HG02938 (cell line): ENCODE measurements around the gene MYO18A.
"Not testable (repeated sequence)": the region's sequence is repeated elsewhere in the genome, so short reads cannot be mapped to it uniquely, and the experiment has no call there.

Experiments used
- ATAC-seq: cut with Tn5 transposase; IDR thresholded peaks from one replicate; pipeline ENCODE4 v1.9.1; 2021; ENCODE audit warnings: mild to moderate bottlenecking, moderate library complexity; ENCODE audit not compliant: unreplicated experiment

Gene MYO18A

DNA sequence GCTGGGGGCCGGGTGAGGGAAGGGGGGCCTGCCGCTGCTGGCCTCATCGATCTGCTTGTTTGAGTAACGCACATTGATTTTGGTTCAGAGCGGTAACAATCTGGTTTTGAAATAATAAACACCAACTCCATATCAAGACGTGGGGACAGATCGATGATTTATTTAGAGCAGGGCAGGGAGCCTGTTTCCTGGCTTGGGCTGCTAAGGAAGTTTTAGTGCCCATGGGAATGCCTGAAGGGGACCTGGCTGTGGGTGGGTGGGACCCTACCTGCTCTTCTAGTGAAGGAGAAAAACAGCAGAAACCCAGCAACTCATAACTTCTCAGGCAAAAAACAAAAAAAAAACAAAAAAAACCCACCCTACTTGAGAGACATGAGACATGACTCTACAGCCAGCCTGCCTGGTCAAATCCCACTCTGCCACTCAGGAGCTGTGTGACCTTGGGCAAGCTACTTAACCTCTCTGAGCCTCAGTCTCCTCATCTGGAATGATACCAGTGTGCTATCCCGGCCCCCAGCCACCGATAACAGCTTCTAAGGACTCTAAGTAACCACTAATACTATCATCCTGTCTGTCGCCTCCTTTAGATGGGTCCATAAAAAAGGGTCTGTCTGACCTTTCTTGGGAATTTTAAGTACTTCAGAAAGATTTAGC is 71.2 kb downstream of the MYO18A start:
- ATAC-seq = no peak

DNA sequence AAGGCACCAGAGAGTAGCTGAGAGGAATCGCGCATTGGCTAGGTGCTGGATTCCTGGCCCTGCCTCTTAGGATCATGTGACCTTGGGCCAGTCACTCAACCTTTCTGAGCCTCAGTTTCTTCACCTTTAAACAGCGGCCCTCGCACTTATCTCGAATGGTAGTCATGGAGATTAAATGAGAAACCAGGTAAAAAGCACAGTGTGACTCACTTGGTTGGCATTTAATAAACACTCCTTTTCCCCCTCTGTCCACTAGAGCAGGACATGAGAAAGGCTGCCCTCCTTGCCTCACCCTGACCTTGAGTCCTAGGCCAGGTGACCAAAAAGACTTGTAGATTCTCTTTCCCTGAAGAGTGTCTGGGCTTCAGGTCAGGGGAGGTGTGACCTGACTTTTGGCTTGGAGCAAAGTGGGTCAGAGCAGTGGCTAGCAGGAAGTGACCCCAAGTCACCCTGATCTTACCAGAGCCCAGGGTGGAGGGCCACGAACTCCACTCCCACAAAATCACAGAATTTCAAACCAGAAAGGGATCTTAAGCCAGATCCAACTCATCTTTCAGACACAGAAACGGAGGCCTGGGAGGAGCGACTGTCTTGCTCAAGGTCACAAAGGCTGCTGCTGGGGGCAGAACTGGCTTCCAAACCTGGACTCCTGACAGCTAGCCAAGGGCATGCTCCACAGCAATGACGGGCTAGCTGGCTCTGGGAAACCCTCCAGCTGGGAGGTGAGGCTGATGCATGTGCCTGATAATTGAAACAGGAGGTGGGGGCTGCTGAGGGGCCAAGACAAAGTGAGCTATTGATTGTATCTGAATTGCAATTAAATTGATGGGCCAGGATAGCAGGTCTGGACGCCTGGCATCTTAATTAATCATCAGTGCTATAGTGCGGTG is 72.0 kb downstream of the MYO18A start:
- no peak for ATAC-seq

- ATAC-seq = no peak
Observed at GRCh38 chr17:29107084-29107483, 73.1 kb downstream of the MYO18A start.

DNA sequence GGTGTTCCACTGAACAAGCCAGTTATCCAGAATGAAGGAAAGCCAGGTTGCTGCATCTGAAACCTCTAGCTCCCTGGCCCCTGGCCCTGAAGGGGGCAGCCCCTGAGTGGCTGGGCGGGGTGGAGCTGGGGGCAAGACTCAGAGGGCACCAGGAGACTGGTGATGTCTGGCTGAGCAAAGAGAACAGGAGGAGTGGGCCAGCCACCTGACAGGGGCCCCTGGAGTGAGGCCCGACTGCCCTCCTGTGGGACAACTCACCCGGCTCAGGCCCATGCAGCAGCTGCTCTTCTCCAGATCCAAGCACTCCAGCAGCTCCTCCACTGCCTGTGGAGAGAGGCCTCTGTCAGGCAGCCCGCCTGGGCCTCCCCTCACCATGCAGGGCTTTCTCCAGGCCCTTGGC is 76.9 kb downstream of the MYO18A start:
- ATAC-seq = no peak

- ATAC-seq = no peak
Observed at GRCh38 chr17:29102741-29103181, 77.4 kb downstream of the MYO18A start.

- no peak for ATAC-seq
Observed at GRCh38 chr17:29102046-29102445, 78.2 kb downstream of the MYO18A start.

GRCh38 chr17:29100296-29100695 is 79.9 kb downstream of the MYO18A start:
- ATAC-seq = no peak

DNA sequence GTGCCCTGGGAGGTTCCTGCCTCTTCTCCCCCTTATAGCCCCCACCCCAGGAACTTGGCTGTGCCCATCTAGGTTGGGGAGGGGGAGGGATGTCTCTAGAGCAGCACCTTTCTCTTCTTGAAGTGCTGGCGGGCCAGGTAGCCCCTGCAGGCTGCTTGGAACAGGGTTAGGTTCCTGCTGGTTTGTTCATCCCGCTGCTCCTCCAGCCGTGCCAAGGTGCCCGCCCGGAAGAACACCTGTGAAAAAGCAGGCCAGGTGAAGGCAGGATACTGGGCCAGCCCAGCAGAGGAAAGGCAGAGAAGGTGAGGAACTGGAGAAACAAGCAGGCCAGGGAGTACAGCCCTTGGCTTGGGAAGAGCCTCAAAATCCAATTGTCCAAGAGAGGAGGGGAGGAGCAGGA is 80.7 kb downstream of the MYO18A start:
- ATAC-seq = no peak

GRCh38 chr17:29096094-29096493 is 84.1 kb downstream of the MYO18A start:
- ATAC-seq = no peak

DNA sequence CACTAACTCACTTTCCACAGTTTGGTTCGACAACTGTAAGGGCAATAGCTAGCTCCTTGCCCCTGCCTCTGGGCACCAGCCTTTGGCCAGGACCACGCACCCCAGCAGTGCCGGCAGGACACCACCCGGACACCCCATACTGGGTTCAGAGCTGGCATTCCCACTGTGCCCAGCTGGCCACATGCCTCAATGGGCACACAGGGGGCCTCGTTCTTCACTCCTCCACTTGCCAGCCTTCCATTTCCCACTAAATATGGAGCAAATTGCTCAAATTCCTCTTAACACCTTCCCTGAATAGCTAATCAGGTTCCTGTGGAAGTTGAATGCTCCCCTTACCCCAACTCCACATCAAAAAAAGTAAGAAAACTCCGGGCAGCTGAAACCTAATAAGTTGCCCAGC is 84.8 kb downstream of the MYO18A start:
- ATAC-seq = no peak

- no peak for ATAC-seq
Observed at GRCh38 chr17:29094101-29094708, 86.0 kb downstream of the MYO18A start.

GRCh38 chr17:29093090-29093871 is 86.9 kb downstream of the MYO18A start:
- no peak for ATAC-seq

- ATAC-seq = no peak
Observed at GRCh38 chr17:29091606-29092289, 88.5 kb downstream of the MYO18A start.

DNA sequence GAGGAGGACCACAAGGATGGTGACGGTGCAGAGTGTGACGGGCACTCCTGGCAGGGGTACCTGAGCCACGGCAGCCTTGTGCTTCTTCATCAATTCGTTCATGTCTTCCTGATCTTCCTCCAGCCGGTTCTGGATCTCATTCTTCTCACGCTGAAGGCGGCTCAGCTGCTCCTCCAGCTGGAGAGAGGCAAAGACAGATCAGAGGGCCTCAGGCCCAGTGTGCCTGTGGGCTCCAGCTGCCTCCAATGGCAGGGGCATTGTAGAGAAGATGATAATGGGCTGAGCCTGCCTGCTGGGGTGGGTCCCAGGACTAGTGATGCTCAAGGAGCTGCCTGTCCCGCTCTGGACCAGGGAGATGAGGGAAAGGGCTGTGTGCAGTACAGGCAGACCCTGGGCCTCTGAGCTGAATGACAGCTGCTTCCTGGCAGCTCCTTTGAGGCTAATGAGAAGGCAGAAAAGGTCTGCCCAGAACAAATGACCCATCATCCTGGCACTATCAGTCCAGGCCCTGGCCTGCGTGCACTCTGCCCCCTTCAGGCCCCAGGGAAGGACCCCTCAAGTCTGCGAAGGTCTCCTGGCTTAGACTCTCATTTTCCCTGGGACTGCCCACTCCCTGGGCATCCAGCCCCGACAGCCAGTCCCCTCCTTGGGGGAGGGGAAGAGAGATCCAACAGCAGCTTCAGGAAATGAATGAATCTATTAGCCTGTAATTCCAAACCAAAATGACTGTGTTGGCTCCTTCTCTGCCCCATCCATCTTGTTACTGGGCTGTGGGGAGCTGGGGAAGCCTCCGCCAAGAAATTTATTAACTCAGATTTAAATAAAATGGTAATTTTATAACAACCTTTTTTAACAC is 89.2 kb downstream of the MYO18A start:
- no peak for ATAC-seq

- no peak for ATAC-seq
Observed at GRCh38 chr17:29090108-29090507, 90.1 kb downstream of the MYO18A start.

GRCh38 chr17:29089601-29090044 is 90.6 kb downstream of the MYO18A start:
- no peak for ATAC-seq

DNA sequence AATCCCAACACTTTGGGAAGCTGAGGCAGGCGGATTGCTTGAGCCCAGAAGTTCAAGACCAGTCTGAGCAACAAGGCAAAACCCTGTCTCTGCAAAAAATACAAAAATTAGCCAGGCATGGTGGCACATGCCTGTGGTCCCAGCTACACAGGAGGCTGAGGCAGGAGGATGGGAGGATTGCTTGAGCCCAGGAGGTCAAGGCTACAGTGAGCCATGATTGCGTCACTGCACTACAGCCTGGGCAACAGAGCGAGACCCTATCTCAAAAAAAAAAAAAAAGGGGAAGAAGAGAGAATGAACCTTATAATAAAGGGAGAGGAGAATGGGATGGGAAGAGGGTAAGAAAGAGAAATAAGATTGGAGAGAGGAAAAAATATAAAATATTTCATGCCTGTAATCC is 91.4 kb downstream of the MYO18A start:
- not testable (repeated sequence) for ATAC-seq

DNA sequence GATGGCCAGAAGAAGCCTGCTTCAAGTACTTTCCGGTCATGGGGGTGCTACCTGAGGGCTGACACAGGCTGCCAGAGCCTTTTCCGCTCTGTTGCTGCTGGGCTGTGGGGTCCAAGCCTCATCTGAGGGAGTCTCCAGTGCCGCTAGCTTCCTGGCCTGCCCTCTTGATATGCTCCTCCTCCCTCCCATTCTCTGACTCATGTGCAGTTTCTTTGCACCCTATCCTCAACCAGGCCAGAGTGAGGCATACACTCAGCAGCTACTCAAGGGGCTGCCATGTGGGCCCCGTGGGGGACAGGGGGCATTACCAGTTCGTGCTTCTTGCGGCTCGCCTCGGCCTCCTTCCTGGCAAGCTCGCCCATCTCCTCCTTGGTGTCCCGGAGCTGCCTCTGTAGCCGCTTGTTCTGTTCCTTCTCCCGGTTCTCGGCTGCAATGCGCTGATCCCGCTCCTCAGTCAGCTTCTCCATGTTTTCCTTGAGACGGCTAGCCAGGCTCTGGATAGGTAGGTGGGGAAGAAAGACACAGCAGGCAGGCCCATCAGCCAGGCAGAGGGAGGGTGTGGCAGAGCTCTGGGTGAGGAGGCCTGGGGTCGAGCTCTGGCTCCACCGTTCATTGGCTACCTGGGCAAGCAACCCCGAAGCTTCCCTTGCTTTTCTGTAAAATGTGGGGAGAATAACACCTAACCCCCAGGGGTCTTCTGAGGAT is 93.4 kb downstream of the MYO18A start:
- ATAC-seq = no peak

GRCh38 chr17:29085223-29085622 is 95.0 kb downstream of the MYO18A start:
- no peak for ATAC-seq
